Stimulated activated CD8-positive, alpha-beta memory T cell treated with anti-CD3 and anti-CD28 coated beads, Interleukin-2, amount 100 ng/mL, for 48 hours (primary cell): ENCODE data around the gene TAF3.

Experiments
- DNase-seq, 2 donors: peaks; one replicate each; pipeline ENCODE4 v3.0.0-alpha.2; 2020; ENCODE audit warnings: low read depth in 2 of 2

TAF3 gene

DNA sequence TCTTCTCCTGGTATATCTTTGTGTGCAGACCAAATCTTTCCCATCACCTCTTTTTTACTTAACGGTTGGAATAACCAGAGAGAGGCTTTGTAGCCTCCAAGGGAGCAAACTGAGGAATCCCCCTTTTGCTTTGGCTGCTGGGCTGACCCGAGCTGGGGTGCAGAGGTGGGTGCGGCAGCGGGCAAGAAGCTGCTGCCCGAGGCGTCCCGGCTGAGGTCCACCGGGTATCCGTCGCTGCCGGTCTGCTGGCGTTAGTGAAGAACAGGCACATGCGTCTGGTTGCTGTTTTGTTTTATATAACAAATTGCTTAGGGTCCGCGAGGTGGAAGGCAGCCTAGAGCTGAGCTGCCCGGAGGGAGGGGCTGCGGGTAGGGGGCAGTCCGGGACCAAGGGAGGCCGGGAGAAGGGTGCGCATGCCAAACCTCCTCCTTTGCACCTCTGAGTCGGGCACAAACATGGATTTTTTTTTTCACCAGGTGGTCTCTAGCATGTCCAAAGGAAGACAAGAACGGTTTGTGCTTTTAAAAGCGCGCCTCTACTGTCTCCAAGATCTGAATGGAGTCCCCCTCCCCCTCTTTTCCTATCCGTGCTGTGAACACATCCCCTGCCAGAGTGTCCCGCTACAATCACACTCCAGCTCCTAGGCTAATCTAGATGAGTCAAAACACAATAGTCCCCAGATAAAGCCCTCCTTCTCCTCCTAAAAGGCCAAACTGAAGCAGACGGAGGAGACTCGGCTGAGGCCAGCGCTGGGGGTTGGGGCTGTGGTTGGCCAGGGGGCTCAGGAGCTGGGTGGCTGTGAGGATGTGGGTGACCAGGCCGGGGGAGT, 229.4 kb downstream of the TAF3 start:
- DNase-seq, result no peak

GRCh38 chr10:8048281-8049008, 230.1 kb downstream of the TAF3 start:
- peak in 1 of 2 donors; percentile 48 for DNase-seq

GRCh38 chr10:8049045-8049864, 230.9 kb downstream of the TAF3 start:
- DNase-seq, result no peak

DNA sequence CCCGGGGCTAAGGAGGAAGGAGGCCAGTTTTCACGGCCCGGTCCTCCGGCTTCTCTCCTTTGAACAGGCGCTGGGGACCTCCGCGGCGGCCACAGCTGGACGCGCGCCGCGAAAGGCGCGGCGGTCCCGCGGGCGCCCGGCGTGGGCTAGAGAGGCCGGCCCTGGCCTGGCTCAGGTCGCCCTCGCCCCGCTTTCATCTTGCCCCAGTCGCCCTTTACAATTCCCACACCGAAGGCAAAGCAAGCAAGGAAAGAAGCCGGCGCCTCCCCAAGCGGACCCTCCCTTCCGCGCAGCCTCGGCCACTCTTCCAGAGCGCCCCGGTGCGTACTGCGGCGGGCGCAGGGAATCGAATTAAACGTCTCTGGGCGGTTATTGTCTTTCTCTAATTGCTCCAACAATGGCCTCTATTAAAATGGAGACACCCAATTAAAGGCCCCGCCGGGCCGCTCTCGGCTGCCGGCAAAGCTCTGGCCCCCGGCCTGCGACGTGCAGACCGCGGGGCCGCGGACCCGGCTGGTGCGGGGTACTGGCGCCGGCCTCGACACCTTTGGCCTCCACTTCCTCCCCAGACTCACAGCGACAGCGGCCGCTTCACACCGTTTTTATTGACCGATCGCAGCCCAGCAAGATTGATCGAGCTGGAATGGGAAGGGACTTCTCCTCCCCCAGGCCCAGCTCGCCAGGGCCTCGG, 231.7 kb downstream of the TAF3 start:
- DNase-seq, result no peak

- DNase-seq, result no peak
Observed at GRCh38 chr10:8050556-8051108, 232.3 kb downstream of the TAF3 start.

DNA sequence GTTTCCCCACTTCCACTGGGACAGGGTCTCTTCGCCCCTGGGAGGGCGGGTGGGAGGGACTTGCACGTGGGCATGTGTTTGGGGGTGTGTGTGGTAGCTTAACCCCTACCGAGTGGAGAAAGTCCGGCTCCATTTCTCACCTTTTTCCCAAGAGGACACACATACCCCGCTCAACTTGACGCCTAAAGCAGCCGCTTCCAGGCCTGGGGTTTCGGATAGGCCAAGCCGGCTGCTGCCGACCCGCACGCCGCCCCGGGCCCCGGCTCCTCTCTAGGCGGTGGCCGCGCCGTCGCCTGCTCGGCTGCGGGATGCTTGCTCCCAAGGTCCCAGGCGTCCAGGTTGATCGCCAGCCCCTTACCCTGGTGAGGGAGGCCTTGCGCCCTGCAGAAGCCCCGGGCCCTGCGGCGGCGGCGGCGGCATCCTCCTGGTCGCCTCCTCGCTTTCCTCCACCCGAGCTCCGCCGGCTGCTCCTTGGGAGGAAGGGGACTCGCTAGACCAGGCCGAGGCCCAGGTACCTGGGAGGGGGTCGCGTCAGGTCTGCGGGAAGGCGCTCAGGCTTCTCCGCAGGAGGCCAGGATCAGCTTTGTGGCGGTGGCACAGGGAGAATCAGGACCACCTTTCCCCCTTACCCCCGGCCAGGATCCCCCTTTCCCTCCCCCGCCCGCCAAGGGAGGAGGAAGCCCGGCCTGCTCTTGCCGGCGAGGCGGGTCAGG, 233.0 kb downstream of the TAF3 start:
- DNase-seq, result no peak

DNA sequence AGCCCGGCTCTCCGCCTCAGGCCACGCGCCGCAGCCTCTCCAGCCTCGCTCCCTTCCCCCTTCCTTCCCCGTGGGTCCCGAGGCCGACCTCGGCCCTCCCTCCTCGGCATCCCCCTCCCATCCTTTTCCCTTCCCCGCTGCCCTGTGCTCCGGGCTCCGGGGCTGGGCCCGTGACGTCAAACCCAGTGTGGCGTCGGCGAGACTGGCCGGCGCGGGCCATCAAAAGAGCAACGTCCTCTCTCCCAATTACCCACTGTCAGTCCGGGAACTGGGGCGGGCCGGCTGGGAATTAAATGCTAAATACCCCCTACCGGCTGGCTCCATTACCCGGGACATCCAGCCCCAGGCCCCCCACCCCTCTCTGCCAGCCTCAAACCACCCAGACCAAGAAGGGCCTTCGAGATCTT, 233.5 kb downstream of the TAF3 start:
- no peak for DNase-seq

GRCh38 chr10:8052341-8052955, 234.1 kb downstream of the TAF3 start:
- no peak for DNase-seq

GRCh38 chr10:8052956-8053445, 234.7 kb downstream of the TAF3 start:
- no peak for DNase-seq

DNA sequence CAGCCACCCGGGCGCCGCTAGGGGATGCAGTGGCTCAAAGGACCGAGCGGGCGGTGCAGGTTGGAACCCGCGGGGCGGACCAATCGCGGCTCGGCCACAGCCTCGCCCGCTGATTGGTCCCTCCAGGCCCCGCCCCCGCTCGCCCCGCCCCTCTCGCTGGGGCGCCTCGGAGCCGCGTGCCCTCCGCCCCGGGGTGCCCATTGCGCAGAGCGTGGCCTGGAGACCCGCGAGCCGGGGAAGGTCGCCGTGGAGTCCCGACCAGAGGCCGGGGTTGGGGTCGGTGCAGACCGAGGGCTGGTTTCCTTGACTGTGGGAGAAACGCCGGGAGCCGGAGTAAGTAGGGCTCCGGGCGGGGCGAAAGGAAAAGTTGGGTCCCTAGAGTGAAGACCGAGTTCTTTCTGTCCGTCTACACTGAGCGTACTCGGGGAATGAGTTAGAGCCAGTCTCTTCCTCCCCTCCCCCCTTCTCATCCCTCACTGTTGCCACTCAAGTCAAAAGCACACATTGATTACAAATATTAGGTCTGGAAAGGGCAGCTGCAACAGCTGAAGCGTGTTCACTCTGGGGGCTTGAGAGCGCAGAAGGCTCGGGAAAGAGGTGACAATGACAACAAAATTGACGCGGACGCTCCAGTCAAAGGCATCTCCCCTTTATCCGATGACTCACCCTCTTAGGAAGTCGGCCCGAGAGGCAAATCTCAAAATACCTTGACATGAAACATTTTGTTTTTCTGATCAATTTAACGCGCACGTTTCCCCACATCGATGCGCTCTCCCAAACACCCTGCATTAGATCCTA, 235.3 kb downstream of the TAF3 start:
- DNase-seq, result peak; percentile 95 to 97

- DNase-seq, result no peak
Observed at GRCh38 chr10:8054244-8054493, 235.9 kb downstream of the TAF3 start.

GRCh38 chr10:8054494-8055407, 236.4 kb downstream of the TAF3 start, which contains the start of gene GATA3:
Gene GATA3 (plus strand): TSS chr10:8054688. CDS start chr10:8055656, 968 bp downstream.
- peak; percentile 73 to 77 for DNase-seq

GRCh38 chr10:8055420-8056349, 237.4 kb downstream of the TAF3 start:
- no peak for DNase-seq

DNA sequence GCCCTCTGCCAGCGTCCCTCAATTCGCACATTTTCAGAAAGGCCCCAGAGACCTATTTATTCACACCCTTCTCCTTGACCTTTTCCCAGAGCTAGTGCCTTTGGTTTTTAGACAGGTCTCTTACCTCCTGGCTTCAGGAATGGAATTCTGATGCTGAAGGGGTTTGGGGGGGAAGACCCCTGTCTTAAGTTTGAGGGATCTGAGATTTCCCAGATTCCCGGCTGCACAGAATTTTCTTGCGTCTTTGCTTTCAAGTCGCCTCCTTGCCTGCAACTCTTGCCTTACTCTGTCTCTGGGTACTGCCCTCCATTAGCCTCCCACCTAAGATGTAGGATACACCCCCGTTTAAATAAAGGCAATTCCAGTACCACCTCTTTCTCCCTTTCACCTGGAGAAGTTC, 238.1 kb downstream of the TAF3 start:
- DNase-seq, result no peak

GRCh38 chr10:8056871-8057331, 238.6 kb downstream of the TAF3 start:
- DNase-seq, result no peak

GRCh38 chr10:8057636-8058273, 239.4 kb downstream of the TAF3 start:
- no peak for DNase-seq
